WTC11 (cell line): ENCODE results near the gene CABP2.

ENCODE experiments used
- ZNF121 ChIP-seq: sonication (generic); formaldehyde crosslinking; IDR thresholded peaks from 2 replicates; pipeline ENCODE4 v1.8.0; 2023; ENCODE audit warnings: missing genetic modification reagents
- TF ChIP-seq, protein P1 (sequence below): fragments of 200-600 bp; IDR thresholded peaks from 2 replicates; pipeline ENCODE4 v1.8.0; 2022; ENCODE audit warnings: antibody characterized with exemption
- TF ChIP-seq, protein P2 (sequence below): sonication (generic); formaldehyde crosslinking; IDR thresholded peaks from 2 replicates; pipeline ENCODE4 v1.8.1; 2022; ENCODE audit warnings: low read depth, missing genetic modification reagents, borderline replicate concordance

DNA sequence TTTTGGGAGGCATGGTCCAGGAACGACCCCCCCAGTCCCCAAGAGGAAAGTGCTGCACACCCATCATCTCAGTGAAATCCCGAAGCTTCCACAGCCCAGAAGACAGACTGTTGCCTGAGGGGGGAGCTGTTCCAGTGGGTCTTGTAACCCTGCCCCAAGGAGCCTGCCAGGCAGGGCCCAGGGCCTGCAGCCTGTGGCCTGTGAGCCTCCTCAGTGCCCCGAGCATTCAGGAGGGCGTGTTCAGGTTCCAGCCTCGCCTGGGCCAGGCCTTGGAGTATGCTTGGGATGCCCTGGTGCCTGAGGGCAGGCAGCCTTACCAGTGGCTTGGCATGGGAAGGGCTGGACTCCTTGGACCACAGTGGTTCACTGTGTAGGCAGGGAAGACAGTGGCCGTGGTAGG, 18.0 kb upstream of the CABP2 start:
- TF ChIP-seq, protein P1, sequence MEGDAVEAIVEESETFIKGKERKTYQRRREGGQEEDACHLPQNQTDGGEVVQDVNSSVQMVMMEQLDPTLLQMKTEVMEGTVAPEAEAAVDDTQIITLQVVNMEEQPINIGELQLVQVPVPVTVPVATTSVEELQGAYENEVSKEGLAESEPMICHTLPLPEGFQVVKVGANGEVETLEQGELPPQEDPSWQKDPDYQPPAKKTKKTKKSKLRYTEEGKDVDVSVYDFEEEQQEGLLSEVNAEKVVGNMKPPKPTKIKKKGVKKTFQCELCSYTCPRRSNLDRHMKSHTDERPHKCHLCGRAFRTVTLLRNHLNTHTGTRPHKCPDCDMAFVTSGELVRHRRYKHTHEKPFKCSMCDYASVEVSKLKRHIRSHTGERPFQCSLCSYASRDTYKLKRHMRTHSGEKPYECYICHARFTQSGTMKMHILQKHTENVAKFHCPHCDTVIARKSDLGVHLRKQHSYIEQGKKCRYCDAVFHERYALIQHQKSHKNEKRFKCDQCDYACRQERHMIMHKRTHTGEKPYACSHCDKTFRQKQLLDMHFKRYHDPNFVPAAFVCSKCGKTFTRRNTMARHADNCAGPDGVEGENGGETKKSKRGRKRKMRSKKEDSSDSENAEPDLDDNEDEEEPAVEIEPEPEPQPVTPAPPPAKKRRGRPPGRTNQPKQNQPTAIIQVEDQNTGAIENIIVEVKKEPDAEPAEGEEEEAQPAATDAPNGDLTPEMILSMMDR, result no peak
- TF ChIP-seq, protein P2, sequence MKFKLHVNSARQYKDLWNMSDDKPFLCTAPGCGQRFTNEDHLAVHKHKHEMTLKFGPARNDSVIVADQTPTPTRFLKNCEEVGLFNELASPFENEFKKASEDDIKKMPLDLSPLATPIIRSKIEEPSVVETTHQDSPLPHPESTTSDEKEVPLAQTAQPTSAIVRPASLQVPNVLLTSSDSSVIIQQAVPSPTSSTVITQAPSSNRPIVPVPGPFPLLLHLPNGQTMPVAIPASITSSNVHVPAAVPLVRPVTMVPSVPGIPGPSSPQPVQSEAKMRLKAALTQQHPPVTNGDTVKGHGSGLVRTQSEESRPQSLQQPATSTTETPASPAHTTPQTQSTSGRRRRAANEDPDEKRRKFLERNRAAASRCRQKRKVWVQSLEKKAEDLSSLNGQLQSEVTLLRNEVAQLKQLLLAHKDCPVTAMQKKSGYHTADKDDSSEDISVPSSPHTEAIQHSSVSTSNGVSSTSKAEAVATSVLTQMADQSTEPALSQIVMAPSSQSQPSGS, result no peak
- peak; percentile 79 for TF ChIP-seq ZNF121
